Measurements from ENCODE around the gene EEPD1.

DNA sequence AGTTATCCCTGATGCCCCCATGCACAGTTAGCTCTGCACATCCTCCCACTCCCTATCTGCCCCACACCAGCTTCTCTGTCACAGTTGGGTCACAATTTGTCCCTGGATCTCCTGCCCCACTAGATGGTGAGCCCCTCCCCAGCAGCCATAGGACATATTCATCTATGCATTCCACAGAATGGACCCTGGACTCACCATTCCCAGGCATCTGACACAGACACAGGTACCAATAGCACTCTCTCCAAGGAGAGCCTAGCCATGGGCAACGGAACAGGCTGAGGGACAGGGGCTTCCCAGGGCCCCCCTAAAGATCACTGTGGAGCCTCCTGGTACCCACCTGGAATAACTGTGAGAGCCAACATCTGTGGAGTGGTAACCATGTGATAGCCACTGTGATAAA lies 34.7 kb upstream of the EEPD1 start:
- TF ChIP-seq, protein P1, sequence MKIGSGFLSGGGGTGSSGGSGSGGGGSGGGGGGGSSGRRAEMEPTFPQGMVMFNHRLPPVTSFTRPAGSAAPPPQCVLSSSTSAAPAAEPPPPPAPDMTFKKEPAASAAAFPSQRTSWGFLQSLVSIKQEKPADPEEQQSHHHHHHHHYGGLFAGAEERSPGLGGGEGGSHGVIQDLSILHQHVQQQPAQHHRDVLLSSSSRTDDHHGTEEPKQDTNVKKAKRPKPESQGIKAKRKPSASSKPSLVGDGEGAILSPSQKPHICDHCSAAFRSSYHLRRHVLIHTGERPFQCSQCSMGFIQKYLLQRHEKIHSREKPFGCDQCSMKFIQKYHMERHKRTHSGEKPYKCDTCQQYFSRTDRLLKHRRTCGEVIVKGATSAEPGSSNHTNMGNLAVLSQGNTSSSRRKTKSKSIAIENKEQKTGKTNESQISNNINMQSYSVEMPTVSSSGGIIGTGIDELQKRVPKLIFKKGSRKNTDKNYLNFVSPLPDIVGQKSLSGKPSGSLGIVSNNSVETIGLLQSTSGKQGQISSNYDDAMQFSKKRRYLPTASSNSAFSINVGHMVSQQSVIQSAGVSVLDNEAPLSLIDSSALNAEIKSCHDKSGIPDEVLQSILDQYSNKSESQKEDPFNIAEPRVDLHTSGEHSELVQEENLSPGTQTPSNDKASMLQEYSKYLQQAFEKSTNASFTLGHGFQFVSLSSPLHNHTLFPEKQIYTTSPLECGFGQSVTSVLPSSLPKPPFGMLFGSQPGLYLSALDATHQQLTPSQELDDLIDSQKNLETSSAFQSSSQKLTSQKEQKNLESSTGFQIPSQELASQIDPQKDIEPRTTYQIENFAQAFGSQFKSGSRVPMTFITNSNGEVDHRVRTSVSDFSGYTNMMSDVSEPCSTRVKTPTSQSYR (CRISPR knock-in tag; IDR thresholded peaks at IDR 0.05): no peak
- no peak for TF ChIP-seq SP1 (CRISPR knock-in tag; conservative IDR thresholded peaks at IDR 0.05)
- TF ChIP-seq, protein P2, sequence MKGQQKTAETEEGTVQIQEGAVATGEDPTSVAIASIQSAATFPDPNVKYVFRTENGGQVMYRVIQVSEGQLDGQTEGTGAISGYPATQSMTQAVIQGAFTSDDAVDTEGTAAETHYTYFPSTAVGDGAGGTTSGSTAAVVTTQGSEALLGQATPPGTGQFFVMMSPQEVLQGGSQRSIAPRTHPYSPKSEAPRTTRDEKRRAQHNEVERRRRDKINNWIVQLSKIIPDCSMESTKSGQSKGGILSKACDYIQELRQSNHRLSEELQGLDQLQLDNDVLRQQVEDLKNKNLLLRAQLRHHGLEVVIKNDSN (CRISPR knock-in tag; IDR thresholded peaks at IDR 0.05): no peak
- TF ChIP-seq, protein P3, sequence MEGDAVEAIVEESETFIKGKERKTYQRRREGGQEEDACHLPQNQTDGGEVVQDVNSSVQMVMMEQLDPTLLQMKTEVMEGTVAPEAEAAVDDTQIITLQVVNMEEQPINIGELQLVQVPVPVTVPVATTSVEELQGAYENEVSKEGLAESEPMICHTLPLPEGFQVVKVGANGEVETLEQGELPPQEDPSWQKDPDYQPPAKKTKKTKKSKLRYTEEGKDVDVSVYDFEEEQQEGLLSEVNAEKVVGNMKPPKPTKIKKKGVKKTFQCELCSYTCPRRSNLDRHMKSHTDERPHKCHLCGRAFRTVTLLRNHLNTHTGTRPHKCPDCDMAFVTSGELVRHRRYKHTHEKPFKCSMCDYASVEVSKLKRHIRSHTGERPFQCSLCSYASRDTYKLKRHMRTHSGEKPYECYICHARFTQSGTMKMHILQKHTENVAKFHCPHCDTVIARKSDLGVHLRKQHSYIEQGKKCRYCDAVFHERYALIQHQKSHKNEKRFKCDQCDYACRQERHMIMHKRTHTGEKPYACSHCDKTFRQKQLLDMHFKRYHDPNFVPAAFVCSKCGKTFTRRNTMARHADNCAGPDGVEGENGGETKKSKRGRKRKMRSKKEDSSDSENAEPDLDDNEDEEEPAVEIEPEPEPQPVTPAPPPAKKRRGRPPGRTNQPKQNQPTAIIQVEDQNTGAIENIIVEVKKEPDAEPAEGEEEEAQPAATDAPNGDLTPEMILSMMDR (IDR thresholded peaks at IDR 0.05): no peak
- no peak for TF ChIP-seq ZNF671 (CRISPR knock-in tag; IDR thresholded peaks at IDR 0.05)
- no peak for TF ChIP-seq NR1H2 (CRISPR knock-in tag; IDR thresholded peaks at IDR 0.05)
- no peak for TF ChIP-seq MYBL2 (CRISPR knock-in tag; IDR thresholded peaks at IDR 0.05)
